Upper lobe of right lung (tissue), 1 donor: ENCODE data around the gene FAM131B. TPM values are rescaled to one million over a fixed set of nuclear protein-coding genes. Genes with fewer than 3 reads are reported as not detected.

Source experiments
- ATAC-seq: fragments of 200-7000 bp; cut with Tn5 transposase; one replicate; pipeline ENCODE4 v1.9.1; 2020; ENCODE audit warnings: mild to moderate bottlenecking, moderate library complexity
- DNase-seq: peaks from one replicate; pipeline ENCODE4 v3.0.0-alpha.2; 2020
- H3K27ac ChIP-seq: fragments of 200-600 bp; one replicate; pipeline ENCODE4 v1.8.0; 2022
- H3K27me3 ChIP-seq: fragments of 200-600 bp; one replicate; pipeline ENCODE4 v1.8.0; 2022; ENCODE audit warnings: mild to moderate bottlenecking
- H3K36me3 ChIP-seq: fragments of 200-600 bp; one replicate; pipeline ENCODE4 v1.8.0; 2022
- H3K4me1 ChIP-seq: fragments of 200-600 bp; one replicate; pipeline ENCODE4 v1.8.0; 2022
- H3K4me3 ChIP-seq: fragments of 200-600 bp; one replicate; pipeline ENCODE4 v1.8.0; 2022; ENCODE audit warnings: mild to moderate bottlenecking
- H3K9me3 ChIP-seq: fragments of 200-600 bp; one replicate; pipeline ENCODE4 v1.8.0; 2022
- CTCF ChIP-seq: fragments of 200-600 bp; IDR thresholded peaks from one replicate; pipeline ENCODE4 v1.8.0; 2022; ENCODE audit warnings: antibody characterized with exemption
- intact Hi-C: fragments of 100-400 bp; cut with DNase I; formaldehyde crosslinking; loops from one replicate; pipeline ENCODE4 v1.11.0; 2022
- total RNA-seq: library from RNA; stranded (reverse); fragmentation: NEBNext Ultra II Directional; extraction: Animal tissue kit (Norgen Biotek cat#: 25700); gene quantifications from one replicate; pipeline ENCODE4 v1.2.1, GENCODE V29; 2021
- donor health status: DM: no; HTN: yes; CAD: no; lungs with severe emphysema.

The FAM131B gene
- total RNA-seq, 1 donor from 2014 or later: 0.90 TPM

- DNase-seq (no peak), ATAC-seq (no peak)
- Histone ChIP-seq H3K4me1 (no peaks in the 10 kb centered on the region), H3K36me3 (no peaks in the 10 kb centered on the region), H3K4me3 (no peak overlapping the region), H3K9me3 (no peaks in the 10 kb centered on the region), H3K27me3 (peaks cover 11% of the 10 kb centered on the region), H3K27ac (no peak overlapping the region)
- intact Hi-C loops: no loop called here
- TF ChIP-seq CTCF: no peak
Measured at GRCh38 chr7:143341842-143342241, 20.7 kb downstream of the FAM131B start.

GRCh38 chr7:143337216-143337615 is 25.3 kb downstream of the FAM131B start:
- no peak for DNase-seq
- H3K36me3 ChIP-seq: no peaks in the 10 kb centered on the region
- no peaks in the 10 kb centered on the region for H3K9me3 ChIP-seq
- no peak overlapping the region for H3K27ac ChIP-seq
- intact Hi-C loops: no loop called here
- peaks cover 7% of the 10 kb centered on the region for H3K27me3 ChIP-seq
- no peak for ATAC-seq
- no peaks in the 10 kb centered on the region for H3K4me1 ChIP-seq
- H3K4me3 ChIP-seq: no peak overlapping the region
- TF ChIP-seq CTCF: no peak

- DNase-seq (no peak), ATAC-seq (no peak)
- Histone ChIP-seq H3K27ac (no peak overlapping the region), H3K4me3 (no peak overlapping the region), H3K36me3 (no peaks in the 10 kb centered on the region), H3K27me3 (peaks cover 7% of the 10 kb centered on the region), H3K9me3 (no peaks in the 10 kb centered on the region), H3K4me1 (no peaks in the 10 kb centered on the region)
- TF ChIP-seq CTCF: no peak
- intact Hi-C loops: no loop called here
Measured at GRCh38 chr7:143334244-143334643, 28.3 kb downstream of the FAM131B start.

GRCh38 chr7:143331179-143331801 is 31.2 kb downstream of the FAM131B start:
- peaks cover 4% of the 10 kb centered on the region for H3K27me3 ChIP-seq
- TF ChIP-seq CTCF: no peak
- H3K4me1 ChIP-seq: no peaks in the 10 kb centered on the region
- no peak for ATAC-seq
- intact Hi-C loops: no loop called here
- no peaks in the 10 kb centered on the region for H3K36me3 ChIP-seq
- H3K4me3 ChIP-seq: no peak overlapping the region
- DNase-seq: no peak
- H3K27ac ChIP-seq: no peak overlapping the region
- H3K9me3 ChIP-seq: no peaks in the 10 kb centered on the region

GRCh38 chr7:143329471-143330170 is 32.9 kb downstream of the FAM131B start:
- Histone ChIP-seq H3K27ac (no peak overlapping the region), H3K4me1 (no peaks in the 10 kb centered on the region), H3K4me3 (no peak overlapping the region), H3K36me3 (no peaks in the 10 kb centered on the region), H3K27me3 (peaks cover 4% of the 10 kb centered on the region), H3K9me3 (no peaks in the 10 kb centered on the region)
- no peak for ATAC-seq
- intact Hi-C loops: no loop called here
- no peak for DNase-seq
- TF ChIP-seq CTCF: no peak
